B cell (primary cell): ENCODE results near the gene ATG2A. TPM values are rescaled to one million over a fixed set of nuclear protein-coding genes. Genes with fewer than 3 reads are reported as not detected.

ENCODE experiments used
- ATAC-seq: fragments of 200-7000 bp; cut with Tn5 transposase; one replicate; pipeline ENCODE4 v1.10.0; 2021; ENCODE audit warnings: low read depth, mild to moderate bottlenecking, moderate number of reproducible peaks, moderate library complexity
- CTCF ChIA-PET: fragments of 350-600 bp; sonication (Branson Sonifier 250); formaldehyde crosslinking; loops from one replicate; lab custom pipeline; 2021; ENCODE audit warnings: antibody characterized with exemption, inconsistent platforms; lab: Charles Lee
- POLR2A ChIA-PET: fragments of 350-600 bp; sonication (Branson Sonifier 250); formaldehyde crosslinking; loops from one replicate; lab custom pipeline; 2021; ENCODE audit warnings: antibody characterized with exemption; lab: Charles Lee
- DNase-seq: peaks from one replicate; pipeline ENCODE4 v3.0.0; 2013
- H2AFZ ChIP-seq: 2 replicates; pipeline ENCODE4 v1.6.1; 2012; ENCODE audit warnings: mild to moderate bottlenecking, low read depth, low read length; ENCODE audit not compliant: insufficient read depth, poor library complexity, severe bottlenecking
- H3K27ac ChIP-seq, 2 donors: 1 replicate in 1 of 2; 2 replicates in 1 of 2; pipeline ENCODE4 v1.5.1; 2012 to 2013; ENCODE audit warnings: low read length in 2 of 2, mild to moderate bottlenecking in 2 of 2, moderate library complexity in 1 of 2
- H3K27me3 ChIP-seq, 4 experiments: fragments of 200-600 bp in 1 of 4; sonication (generic) in 1 of 4; replicated peaks in 1 of 4; 1 replicate in 2 of 4; 2 replicates in 2 of 4; pipeline versions ENCODE4 v1.6.1 to v1.7.0; 2013 to 2016; ENCODE audit warnings: low read length in 3 of 4, mild to moderate bottlenecking in 2 of 4, mixed read lengths in 1 of 4, moderate library complexity in 1 of 4; ENCODE audit not compliant: insufficient read depth in 4 of 4, control insufficient read depth in 3 of 4; ENCODE audit errors: control extremely low read depth in 1 of 4
- H3K36me3 ChIP-seq, 2 experiments: replicated peaks in 1 of 2; 1 replicate in 1 of 2; 2 replicates in 1 of 2; pipeline versions ENCODE4 v1.6.1 to v1.7.1; 2013; ENCODE audit warnings: low read length in 1 of 2; ENCODE audit not compliant: insufficient read depth in 2 of 2, control insufficient read depth in 1 of 2; ENCODE audit errors: control extremely low read depth in 1 of 2, extremely low read depth in 1 of 2
- H3K4me1 ChIP-seq, 2 donors: fragments of 200-600 bp in 1 of 2; sonication (generic) in 1 of 2; 1 replicate in 1 of 2; 2 replicates in 1 of 2; pipeline versions ENCODE4 v1.5.1 to v1.6.1; 2013 to 2017; ENCODE audit warnings: low read length in 2 of 2; ENCODE audit not compliant: control insufficient read depth in 2 of 2, insufficient read depth in 2 of 2
- H3K4me2 ChIP-seq: replicated peaks from 2 replicates; pipeline ENCODE3; 2012; ENCODE audit warnings: mild to moderate bottlenecking, low read depth, low read length; ENCODE audit not compliant: poor library complexity, severe bottlenecking
- H3K4me3 ChIP-seq, 5 experiments: fragments of 200-600 bp in 1 of 5; sonication (generic) in 1 of 5; 1 replicate in 3 of 5; 2 replicates in 2 of 5; pipeline versions ENCODE4 v1.5.1 to v1.7.0; 2011 to 2016; ENCODE audit warnings: low read length in 4 of 5, mild to moderate bottlenecking in 4 of 5, low read depth in 2 of 5, control low read depth in 1 of 5, moderate library complexity in 1 of 5; ENCODE audit not compliant: insufficient read depth in 1 of 5; ENCODE audit errors: control extremely low read depth in 1 of 5, extremely low read depth in 1 of 5
- H3K79me2 ChIP-seq: fragments of 200-600 bp; sonication (generic); one replicate; pipeline ENCODE4 v1.6.0; 2016; ENCODE audit warnings: low read length; ENCODE audit not compliant: control insufficient read depth, insufficient read depth
- H3K9ac ChIP-seq: fragments of 200-600 bp; sonication (generic); 2 replicates; pipeline ENCODE4 v1.6.1; 2017; ENCODE audit warnings: mild to moderate bottlenecking, low read length, moderate library complexity
- H3K9me3 ChIP-seq, 3 donors: one replicate each; pipeline versions ENCODE4 v1.6.1 to v1.7.1; 2013; ENCODE audit warnings: low read length in 2 of 3; ENCODE audit not compliant: control insufficient read depth in 2 of 3, insufficient read depth in 1 of 3; ENCODE audit errors: control extremely low read depth in 1 of 3
- H4K20me1 ChIP-seq: 2 replicates; pipeline ENCODE4 v1.6.0; 2012; ENCODE audit warnings: mild to moderate bottlenecking, low read length; ENCODE audit not compliant: insufficient read depth, control insufficient read depth, poor library complexity, severe bottlenecking
- H3K27ac Mint-ChIP-seq: one replicate; pipeline ENCODE4 v1.8.0; 2021; ENCODE audit warnings: mixed read lengths
- H3K27me3 Mint-ChIP-seq: one replicate; pipeline ENCODE4 v1.8.0; 2021; ENCODE audit warnings: mixed read lengths
- H3K4me1 Mint-ChIP-seq: one replicate; pipeline ENCODE4 v1.8.0; 2021; ENCODE audit warnings: mixed read lengths
- H3K4me3 Mint-ChIP-seq: one replicate; pipeline ENCODE4 v1.8.0; 2021; ENCODE audit warnings: mixed read lengths
- H3K9me3 Mint-ChIP-seq: one replicate; pipeline ENCODE4 v1.8.0; 2022; ENCODE audit warnings: mixed read lengths; ENCODE audit not compliant: insufficient read depth
- CTCF ChIP-seq: fragments of 200-600 bp; IDR thresholded peaks from one replicate; pipeline ENCODE4 v1.8.0; 2022; ENCODE audit warnings: antibody characterized with exemption, mild to moderate bottlenecking
- EZH2 ChIP-seq: IDR thresholded peaks from 2 replicates; pipeline ENCODE4 v1.6.1; 2012; ENCODE audit warnings: borderline replicate concordance, low read depth, mild to moderate bottlenecking, moderate library complexity, low read length; ENCODE audit not compliant: insufficient read depth, poor library complexity, severe bottlenecking
- WGBS: methylation state at CpG from one replicate; pipeline ENCODE4 v1.1.5; 2013; ENCODE audit warnings: missing lambda C conversion rate; ENCODE audit not compliant: insufficient coverage; 5-methylcytosine and 5-hydroxymethylcytosine counted together
- intact Hi-C: fragments of 100-400 bp; cut with micrococcal nuclease; formaldehyde crosslinking; loops from one replicate; pipeline ENCODE4 v1.10.0; 2022
- polyA plus RNA-seq: library from polyadenylated mRNA; depleted of rRNA; stranded (reverse); fragments of >200 nt; gene quantifications from 2 replicates; pipeline ENCODE4 v1.2.3, GENCODE V29; 2012
- total RNA-seq, 2 donors: library from RNA; stranded (reverse); fragments of 120-200 nt in 1 of 2; gene quantifications; 1 replicate in 1 of 2; 2 replicates in 1 of 2; pipeline versions ENCODE4 v1.2.3 to v1.2.4, GENCODE V29; 2013 to 2022

The ATG2A gene
- total and polyA plus RNA-seq, 2 donors (not counting 1 experiment from before 2014, with no cell fraction given), result 24.3 to 38.6 TPM

GRCh38 chr11:64959498-64959897, 42.5 kb upstream of the ATG2A start:
- no peak overlapping the region for H3K4me3 ChIP-seq
- no peak overlapping the region for H3K4me2 ChIP-seq
- no peak for TF ChIP-seq EZH2
- TF ChIP-seq CTCF, result no peak
- no peak overlapping the region for H3K27ac ChIP-seq
- H3K27me3 ChIP-seq, result no peaks in the 10 kb centered on the region
- ChIA-PET CTCF (no interaction called here), POLR2A (no interaction called here)
- no peaks in the 10 kb centered on the region for H3K36me3 ChIP-seq
- ATAC-seq, result no peak
- H3K4me1 Mint-ChIP-seq, result peaks cover 4% of the 10 kb centered on the region
- WGBS, result no CpG with 5 or more reads among the region's 3 CpGs
- peaks cover 4% of the 10 kb centered on the region for H3K27me3 Mint-ChIP-seq
- DNase-seq, result no peak
- no peak overlapping the region for H3K9ac ChIP-seq
- H3K79me2 ChIP-seq, result no peaks in the 10 kb centered on the region
- H2AFZ ChIP-seq, result no peak overlapping the region
- H3K9me3 ChIP-seq, result peaks cover 0 to 2% (median 0%) of the 10 kb centered on the region in 3 donors
- no peaks in the 10 kb centered on the region for H3K4me1 ChIP-seq
- H4K20me1 ChIP-seq, result no peaks in the 10 kb centered on the region
- H3K9me3 Mint-ChIP-seq, result no peaks in the 10 kb centered on the region
- intact Hi-C loops, result no loop called here
- no peak overlapping the region for H3K4me3 Mint-ChIP-seq
- H3K27ac Mint-ChIP-seq, result no peak overlapping the region

GRCh38 chr11:64954201-64954600, 37.2 kb upstream of the ATG2A start:
- Histone ChIP-seq H3K79me2 (no peaks in the 10 kb centered on the region), H3K9me3 (peaks cover 0 to 1% (median 0%) of the 10 kb centered on the region in 3 donors), H3K4me2 (no peak overlapping the region), H3K9ac (no peak overlapping the region), H4K20me1 (no peaks in the 10 kb centered on the region), H3K36me3 (no peaks in the 10 kb centered on the region), H2AFZ (no peak overlapping the region), H3K4me3 (no peak overlapping the region), H3K27ac (no peak overlapping the region), H3K4me1 (no peaks in the 10 kb centered on the region), H3K27me3 (no peaks in the 10 kb centered on the region)
- Mint-ChIP-seq H3K27me3 (peaks cover 7% of the 10 kb centered on the region), H3K27ac (no peak overlapping the region), H3K4me1 (no peaks in the 10 kb centered on the region), H3K4me3 (no peak overlapping the region), H3K9me3 (no peaks in the 10 kb centered on the region)
- no peak for DNase-seq
- WGBS, result 74% methylated on average over 5 of the region's 5 CpGs
- intact Hi-C loops, result no loop called here
- TF ChIP-seq EZH2, result no peak
- TF ChIP-seq CTCF, result no peak
- POLR2A ChIA-PET, result no interaction called here
- no peak for ATAC-seq
- CTCF ChIA-PET, result no interaction called here
